Body of pancreas (tissue), 4 donors: ENCODE data around the gene DNER.

Experiments used
- CTCF ChIP-seq, 7 experiments: fragments of 450-650 bp in 4 of 7; fragments of 200-600 bp in 3 of 7; sonication (generic) in 3 of 7; IDR thresholded peaks; one replicate each; pipeline ENCODE4 v1.5.1; 2016 to 2019; ENCODE audit warnings: antibody characterized with exemption in 7 of 7
- POLR2A ChIP-seq, 3 donors: fragments of 450-650 bp; IDR thresholded peaks; one replicate each; pipeline ENCODE4 v1.6.1; 2016; ENCODE audit warnings: antibody characterized with exemption in 3 of 3, mild to moderate bottlenecking in 2 of 3

- TF ChIP-seq CTCF (IDR thresholded peaks at IDR 0.05), result no peak
- TF ChIP-seq POLR2A (IDR thresholded peaks at IDR 0.05), result no peak
Observed at GRCh38 chr2:229388731-229389130, 325.6 kb downstream of the DNER start.
